ENCODE data around the gene TWF2.

Gene TWF2

DNA sequence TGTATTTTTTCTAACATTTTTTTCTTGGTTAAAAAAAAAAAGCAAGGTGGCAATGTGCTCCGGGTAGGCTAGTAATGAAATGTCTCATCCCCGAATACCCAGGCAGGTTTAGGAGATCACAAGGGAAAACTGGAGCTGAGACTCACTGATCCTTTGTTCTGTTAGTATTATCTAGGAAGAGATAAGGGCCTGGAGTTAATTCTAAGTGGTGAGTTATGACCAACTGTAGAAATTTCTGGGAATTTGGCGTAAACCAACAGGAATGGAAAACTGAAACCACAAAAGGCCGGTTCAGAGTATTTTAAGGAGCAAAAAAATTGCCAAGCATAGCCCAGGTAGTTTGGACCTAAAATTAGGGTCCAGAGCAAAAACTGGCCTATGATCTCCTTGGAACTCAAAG, 19.0 kb upstream of the TWF2 start:
- DNase-seq (ENCODE audit: low read depth) = no peak

DNA sequence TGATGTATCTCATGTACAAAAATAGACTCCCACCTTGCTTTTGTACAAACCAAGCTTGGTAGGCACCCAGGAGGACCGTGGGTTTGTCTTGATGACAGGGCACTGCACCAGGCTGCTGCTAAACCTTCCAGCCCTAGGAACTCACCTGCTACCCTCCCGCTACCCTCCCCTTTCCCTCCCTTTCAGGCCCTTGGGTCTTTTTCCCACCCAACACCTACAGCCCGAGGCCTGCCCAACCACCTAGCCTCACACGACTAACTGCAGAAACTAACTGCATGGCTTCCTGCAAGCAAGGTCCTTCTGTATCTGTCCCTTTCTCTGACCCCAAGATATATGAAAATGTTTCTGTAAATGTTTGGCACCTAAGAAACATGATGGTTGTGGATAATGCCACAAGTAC, 17.7 kb upstream of the TWF2 start:
- DNase-seq (ENCODE audit: low read depth) = no peak

DNA sequence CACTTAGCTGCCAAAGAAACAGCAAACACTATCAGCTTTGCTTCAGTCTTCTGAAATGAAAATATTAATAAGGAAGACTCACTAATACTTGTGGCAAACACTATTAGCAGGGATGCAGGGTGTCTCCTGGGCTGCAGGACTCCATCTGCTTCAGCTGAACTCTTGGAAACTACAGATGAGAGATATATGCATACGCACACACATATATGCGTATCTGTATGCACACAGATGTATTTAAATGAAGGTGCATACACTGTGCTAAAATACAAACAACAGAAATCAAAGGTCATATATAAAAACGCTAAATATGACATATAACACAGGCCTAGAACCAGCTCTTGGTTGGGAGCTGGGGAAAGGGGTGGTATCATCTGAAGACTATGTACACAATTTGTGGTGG, 17.2 kb upstream of the TWF2 start:
- DNase-seq (ENCODE audit: low read depth) = no peak

DNA sequence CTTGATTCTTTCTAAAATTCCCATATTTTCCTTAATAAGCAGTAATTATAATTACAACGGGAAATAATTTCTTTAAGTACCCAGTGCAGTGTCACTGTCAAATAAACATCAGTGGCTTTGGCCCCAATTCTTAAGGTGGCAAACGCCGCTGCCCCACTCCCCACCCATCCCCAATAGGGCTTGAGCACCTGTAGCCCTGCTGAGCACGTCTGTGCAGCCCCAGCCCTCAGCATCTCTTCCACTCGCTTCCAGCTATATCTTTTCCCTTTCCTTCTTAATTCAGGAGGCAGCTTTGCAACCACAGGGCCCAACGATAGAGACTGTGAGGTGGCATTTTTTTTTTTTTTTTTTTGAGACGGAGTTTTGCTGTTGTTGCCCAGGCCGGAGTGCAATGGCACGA, 15.7 kb upstream of the TWF2 start:
- no peak for DNase-seq (ENCODE audit: low read depth)

DNA sequence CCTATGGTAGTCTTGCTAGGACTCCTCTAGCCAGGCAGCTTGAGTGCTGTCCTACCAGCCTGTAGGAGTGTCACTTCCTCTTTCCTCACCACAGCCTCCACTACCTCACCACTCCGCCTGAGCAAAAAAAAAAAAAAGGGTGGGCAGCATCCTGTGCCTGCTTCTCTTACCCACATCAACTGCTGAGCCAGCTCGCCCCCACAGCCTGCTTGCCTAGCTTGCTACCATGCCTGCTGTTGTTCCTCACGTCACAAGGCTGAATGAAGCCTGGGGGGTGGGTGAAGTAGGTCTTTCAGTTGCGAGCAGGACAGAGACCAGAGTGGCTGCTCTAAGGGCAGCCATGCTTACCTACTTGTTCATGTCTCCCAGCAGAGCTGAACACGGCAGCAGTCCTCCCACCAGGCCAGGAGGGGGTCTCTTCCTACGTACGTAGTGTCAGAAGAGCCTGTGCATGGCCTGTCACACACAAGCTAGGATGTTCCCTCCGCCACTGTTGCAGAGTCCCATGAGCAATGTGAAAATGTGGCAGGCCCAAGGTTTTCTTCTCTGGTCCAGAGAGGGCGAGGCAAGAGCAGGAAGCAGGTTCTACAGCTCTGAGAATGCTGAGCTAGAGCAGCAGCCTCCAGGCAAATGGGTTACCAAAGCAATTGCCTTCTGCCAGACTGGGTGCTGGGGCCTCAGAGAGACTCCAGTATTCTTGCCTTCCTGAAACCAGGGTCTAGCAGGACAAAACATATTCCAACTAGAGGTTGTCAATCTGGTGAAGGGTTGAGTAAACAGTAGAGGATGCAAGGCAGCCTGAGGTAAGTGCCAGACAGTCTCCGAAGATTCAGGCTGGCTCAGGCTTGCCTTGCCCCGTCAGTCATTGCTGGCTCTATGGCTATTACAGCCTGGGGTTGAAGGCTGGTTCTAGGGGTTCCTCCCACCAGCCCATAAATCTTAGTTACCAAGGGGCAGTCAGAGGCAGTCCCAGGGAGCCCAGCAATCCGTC, 14.7 kb upstream of the TWF2 start:
- peak; percentile 76 for DNase-seq (ENCODE audit: low read depth)

DNA sequence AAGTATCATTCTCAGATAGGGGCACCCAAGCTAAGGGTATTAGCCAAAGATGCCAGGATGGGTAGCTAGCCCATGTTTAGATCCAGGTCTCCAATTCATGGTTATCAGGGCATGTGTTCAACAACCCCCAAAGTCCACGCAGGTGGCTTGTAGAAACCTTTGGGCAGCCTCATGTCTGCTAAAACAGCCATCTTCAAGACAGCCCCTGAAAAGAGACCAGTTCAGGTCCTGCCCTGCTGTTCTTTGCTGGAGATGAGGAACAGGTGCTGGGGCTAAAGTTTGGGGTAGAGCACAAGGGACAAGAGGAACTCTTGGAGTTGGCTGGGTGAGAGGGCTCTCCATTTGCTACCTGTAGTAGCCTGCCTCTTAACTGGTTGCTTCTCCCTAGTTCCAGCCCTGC, 11.2 kb upstream of the TWF2 start:
- DNase-seq (ENCODE audit: low read depth) = no peak

DNA sequence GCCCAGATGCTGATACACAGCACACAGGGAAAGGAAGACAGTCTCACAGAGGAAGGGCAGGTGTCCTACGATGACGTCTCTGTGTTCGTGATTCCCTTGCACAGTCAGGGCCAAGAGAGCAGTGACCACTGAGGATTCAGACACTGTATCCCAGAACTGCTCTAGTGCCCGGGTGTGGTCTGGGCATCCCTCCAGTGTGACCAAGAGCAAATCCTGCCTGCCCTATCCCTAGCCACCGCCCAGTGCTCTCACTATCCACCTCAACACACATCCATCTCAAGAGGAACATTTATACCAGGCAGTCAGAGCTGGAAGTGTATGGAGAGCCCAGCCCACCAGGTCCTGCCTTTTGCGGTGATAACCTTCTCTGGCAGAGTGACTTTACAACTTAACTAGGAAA, 10.7 kb upstream of the TWF2 start:
- DNase-seq (ENCODE audit: low read depth) = no peak

DNA sequence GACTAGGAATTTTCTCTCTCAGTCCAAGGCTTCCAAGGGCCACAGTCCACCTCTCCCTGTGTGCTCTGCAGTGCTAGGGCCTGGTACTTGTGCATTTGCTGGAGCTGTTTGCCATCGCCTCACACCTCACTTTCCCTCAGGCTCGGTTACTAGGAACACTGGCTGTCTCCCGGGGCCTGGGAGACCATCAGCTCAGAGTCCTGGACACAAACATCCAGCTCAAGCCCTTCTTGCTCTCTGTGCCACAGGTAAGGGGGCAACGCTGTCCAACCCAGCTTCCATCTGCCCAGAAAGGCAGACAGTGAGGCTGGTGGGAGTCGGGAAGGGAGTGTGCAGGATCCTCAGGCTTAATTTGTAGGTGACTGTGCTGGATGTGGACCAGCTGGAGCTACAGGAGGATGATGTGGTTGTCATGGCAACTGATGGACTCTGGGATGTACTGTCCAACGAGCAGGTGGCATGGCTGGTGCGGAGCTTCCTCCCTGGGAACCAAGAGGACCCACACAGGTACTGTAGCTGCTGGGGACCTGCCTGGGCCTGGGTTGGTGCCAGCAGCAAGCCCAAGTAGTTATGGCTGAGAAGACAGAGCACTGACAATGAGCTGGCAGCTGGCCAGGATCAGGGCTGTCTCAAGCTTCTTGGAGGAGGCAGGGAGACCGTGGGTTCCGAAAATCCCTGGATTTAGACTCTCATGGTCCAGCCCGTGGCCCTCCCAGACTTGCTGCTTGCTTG, 10.0 kb upstream of the TWF2 start:
- no peak for DNase-seq (ENCODE audit: low read depth)

DNA sequence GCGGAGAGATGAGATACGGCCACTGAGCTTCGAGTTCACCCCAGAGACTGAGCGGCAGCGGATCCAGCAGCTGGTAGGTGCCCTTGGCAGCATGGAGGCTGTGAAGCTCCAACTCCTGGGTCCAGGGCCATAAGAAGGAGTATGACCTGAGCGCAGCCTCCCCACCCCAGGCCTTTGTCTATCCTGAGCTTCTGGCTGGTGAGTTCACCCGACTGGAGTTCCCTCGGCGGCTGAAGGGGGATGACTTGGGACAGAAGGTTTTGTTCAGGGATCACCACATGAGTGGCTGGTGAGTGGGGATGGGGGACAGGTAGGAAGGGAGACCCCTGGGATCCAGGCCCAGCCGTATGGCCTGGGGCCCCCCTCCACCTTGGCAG, 9.2 kb upstream of the TWF2 start:
- DNase-seq (ENCODE audit: low read depth) = no peak

DNA sequence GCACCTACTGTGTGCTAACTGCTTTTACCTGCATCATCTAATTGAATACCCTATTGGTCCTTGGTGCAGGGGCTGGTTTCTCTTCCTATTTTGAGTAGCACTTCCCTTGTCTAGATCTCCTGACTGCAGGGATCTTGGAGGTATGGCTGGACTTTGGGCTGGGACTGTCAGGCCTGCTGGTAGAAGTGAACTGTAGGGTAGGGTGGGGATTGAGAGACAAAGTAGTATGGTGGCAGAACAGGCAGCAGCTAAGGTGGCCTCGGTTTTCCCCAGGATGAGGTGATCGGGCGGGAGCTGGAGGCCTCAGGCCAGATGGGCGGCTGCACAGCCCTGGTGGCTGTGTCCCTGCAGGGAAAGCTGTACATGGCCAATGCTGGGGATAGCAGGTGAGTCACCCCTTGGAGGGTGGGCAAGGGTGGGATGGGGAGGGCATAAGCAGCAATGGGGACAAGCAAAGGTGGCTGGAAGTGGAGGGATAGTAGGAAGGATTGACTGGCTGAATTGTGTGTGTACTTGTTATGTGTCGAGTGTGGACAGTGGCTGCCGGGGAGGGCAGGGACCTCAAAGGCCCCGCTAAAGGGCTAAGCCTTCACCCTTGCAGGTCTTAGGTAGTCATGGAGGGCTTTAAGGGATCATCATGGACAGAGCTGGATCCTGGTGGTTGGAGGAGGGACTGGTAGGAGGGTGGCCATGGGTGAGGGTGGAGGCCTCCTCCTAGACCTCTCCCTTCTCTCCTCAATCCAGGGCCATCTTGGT, 8.6 kb upstream of the TWF2 start:
- DNase-seq (ENCODE audit: low read depth) = no peak

DNA sequence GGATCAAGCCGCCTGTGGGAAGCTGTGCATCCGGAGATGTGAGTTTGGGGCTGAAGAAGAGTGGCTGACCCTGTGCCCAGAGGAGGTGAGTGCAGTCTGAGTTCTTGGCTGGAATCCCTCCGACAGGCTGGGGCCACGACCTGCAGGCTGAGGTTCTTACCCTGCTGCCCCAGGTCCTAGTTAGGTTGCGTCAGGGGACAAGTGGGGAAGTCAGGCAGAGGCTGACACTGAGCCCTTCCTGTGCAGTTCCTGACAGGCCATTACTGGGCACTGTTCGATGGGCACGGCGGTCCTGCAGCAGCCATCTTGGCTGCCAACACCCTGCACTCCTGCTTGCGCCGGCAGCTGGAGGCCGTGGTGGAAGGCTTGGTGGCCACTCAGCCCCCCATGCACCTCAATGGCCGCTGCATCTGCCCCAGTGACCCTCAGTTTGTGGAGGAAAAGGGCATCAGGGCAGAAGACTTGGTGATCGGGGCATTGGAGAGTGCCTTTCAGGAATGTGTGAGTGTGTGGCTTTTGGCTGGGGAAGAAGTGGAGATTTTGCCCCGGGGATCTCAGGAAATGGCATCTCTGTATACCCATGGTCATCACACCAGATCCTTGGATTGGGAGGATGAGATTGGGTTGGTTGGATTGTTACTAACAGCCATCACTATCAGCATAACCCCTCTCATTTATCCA, 7.9 kb upstream of the TWF2 start:
- DNase-seq (ENCODE audit: low read depth) = no peak

DNA sequence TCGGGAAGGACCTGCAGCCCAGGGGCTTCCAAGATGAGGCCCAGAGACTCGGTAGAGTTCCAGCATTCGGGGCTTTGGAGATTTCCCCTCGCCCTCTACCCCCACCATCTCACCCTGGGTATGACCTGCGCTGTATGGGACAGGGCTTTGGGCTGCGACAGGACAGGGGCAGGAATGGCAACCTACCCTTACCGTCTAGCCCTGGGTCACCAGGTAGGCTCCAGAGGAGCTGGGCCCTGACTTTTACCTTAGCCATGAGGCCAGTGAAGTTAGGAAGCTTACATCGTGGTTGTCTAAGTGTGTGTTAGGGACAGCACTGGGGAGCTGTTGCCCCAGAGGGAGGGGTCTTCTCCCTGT, 7.3 kb upstream of the TWF2 start:
- no peak for DNase-seq (ENCODE audit: low read depth)

DNA sequence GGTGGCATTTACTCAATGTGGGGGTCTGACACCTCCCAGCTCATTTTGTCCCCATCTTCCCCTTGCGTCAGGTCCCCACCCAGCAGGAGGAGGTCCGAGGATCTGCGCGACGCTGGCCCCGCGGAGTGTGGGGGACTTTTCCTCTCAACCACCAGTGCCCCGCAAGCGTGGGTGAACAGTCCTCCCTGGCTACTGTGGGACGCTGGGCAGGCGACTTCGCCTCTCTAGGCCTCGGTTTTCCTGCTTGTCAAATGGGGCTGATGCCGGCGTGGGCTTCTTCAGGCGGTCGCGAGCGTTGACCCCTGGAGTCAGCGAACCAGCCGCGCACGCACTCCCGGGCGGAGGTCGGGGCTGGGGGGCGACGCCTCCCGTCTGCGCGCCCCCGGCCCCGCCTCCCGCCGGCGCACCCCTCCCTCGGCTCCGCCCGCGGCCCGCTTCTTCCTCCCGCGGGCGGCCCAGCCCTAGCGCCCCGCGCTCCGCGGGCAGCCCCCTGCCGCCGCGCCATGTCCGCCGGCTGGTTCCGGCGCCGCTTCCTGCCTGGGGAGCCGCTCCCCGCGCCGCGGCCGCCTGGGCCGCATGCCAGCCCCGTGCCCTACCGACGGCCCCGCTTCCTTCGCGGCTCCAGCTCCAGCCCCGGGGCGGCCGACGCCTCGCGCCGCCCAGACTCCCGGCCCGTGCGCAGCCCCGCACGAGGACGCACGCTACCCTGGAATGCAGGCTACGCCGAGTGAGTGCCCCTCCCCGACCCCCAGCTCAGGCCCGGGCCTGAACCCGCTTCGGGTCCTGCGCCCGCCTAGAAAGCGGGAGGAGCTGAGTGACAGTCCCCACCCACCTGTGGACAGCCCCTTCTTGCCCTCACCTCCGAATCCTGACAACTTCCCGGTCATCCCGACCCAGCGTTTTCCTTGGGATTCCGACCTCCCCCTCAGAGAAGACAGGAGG, 6.6 kb upstream of the TWF2 start, which contains the start of gene PPM1M:
PPM1M (plus strand) TSS at position 438 of the 942 bp plus-strand sequence; CDS start at position 504, 66 bp downstream.
- DNase-seq (ENCODE audit: low read depth) = no peak

DNA sequence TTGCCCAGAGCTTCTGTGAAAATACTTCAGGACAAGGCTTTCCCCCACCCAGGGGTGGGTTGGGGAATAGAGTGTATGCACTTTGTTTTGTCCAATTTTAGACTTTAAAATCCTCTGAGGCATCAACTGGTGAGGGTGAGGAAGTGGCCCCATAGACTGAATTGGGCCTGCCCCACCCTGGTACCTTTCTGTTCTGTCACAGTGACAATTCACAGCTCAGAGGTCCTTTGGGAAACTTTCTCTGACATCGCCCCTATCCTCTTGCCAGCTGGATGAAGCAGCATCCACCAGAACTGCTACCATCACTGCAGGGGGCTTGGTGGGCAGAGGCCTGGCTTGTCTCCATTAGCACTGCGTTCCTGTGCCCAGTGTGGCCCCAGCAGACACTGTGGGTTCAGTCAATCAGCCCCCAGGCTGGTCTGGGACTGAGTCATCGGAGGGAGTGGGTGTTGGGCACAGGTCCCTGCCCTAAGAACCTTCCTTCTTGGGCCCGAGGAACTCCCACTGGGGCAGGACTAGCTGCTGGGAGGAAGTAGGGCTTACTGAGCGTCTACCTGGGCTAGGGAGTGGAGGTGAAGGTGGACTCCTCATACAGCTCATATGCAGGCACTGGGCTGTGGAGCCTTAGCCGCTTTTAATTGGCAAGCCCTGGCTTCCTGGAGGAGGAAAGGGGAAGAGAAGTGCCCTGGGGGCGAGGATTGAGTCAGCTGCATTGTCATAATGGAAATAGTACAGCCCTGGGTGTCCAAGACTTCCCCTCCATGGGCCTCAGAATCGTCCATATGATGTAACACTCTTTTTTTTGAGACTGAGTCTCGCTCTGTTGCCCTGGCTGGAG, 5.1 kb upstream of the TWF2 start:
- no peak for DNase-seq (ENCODE audit: low read depth)

DNA sequence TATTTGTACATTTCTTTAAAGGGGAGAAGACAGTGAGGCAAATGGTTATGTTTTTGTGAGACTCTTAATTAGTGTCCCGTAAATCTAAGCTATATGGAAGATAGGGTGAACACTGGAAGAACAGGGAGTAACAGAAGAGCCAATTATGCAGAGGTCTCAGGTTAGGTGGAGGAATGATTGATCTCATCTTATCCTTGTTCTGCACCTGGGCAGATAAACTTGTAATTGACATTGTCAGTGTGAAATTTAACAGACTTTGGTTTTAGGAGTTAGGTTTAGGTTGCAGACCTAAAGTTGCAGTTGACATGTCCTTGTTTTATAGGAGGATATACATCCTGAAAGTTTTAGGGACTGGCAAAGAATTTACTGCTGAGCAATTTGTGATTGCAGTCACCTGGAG, 3.1 kb upstream of the TWF2 start:
- no peak for DNase-seq (ENCODE audit: low read depth)

DNA sequence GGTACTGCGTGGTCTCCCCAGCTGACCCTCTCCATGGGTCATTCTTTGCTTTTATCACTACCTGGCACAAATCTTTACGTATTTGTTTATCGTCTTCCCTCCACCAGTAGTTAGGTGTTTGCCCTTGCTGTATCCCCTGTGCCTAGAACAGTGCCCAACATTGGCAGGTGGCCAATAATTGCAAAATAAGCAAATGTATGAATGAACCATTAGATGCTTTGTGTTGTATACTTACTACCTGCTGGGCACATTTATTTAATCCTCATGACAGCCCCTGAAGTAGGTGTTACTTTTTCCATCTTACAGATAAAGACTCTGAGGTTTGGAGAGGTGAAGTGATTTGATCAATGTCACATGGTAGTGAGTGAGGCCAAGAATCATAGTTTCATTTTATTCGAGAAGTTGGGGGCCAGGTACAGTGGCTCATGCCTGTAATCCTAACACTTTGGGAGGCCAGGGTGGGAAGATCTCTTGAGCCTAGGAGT, 2.0 kb upstream of the TWF2 start:
- no peak for DNase-seq (ENCODE audit: low read depth)

DNA sequence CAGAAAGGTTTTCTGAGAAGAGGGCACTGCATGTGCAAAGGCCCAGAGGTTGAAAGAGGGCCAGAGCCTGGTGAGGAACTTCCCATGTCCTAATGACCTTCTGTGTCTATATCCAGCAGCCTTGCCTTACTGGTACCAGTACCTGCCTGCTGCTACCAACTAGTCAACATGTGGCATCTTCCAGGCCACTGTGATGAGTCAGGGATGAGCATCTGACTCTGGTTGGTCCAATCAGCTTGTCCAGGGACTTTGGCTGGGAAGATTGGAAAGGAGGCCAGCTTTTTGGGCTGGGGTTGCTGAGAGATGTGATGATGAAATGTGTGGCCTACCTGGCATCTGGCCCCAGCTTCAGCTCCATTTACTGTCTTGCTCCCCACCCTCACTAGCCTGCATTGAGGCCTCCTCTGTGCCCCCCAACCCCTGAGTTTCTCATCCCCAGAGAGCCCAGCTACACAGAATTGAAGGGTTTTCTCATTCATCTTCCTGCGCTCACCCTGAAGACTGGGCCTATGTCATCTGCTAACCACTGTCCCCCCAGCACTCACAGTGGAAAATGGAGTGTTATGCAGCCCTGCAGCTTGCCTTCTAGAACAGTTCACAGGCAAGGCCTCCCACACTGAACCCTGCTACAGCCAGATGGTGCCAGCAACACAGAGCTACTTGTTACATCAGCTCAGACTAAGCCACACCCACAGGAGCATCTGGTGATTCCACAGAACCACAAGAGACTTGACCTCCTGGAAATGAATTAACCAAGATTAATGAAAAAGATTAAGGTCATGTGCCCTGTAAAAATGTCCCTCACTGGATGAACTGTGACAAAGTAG, 1.3 kb upstream of the TWF2 start:
- no peak for DNase-seq (ENCODE audit: low read depth)

DNA sequence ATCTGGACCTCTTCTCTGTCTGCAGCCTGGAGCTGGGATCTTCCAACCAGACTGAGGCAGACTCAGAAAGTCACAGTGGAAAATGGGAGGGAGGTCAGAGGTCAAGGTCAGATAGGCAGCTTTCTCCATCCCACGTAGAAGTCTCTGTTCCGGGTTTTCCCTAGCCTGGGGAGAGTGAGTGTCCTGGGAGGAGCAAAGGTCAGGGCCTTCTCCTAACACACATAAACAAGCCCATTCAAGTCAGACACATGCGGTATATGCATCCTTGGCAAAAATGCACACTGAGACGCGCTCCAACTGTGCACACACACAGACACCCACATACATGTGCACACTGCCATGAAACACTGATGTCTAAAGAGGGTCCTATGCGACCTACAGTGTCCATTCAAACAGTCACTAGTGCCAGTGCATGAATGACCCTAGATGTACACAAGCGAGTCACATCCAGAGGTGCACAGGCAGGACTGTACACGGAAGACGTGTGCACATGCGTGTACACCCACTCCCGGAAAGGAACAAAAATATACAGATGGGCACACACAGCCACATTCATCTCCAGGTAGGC, 681 bp downstream of the TWF2 start:
- no peak for DNase-seq (ENCODE audit: low read depth)

Measured in stimulated activated CD8-positive, alpha-beta memory T cell treated with anti-CD3 and anti-CD28 coated beads, Interleukin-4, amount 100 ng/mL, for 24 hours (primary cell).